Measurements from ENCODE around the gene KRTAP5-5. TPM values are rescaled to one million over a fixed set of nuclear protein-coding genes. Genes with fewer than 3 reads are reported as not detected.
"Not testable (repeated sequence)": the region's sequence is repeated elsewhere in the genome, so short reads cannot be mapped to it uniquely, and the experiment has no call there.

Gene KRTAP5-5
- total RNA-seq, 1 experiment from 2014 or later, result not detected

GRCh38 chr11:1659506-1659905 is 29.9 kb downstream of the KRTAP5-5 start:
- POLR2A ChIA-PET, result no interaction called here
- CTCF ChIA-PET, result no interaction called here

GRCh38 chr11:1660111-1660867 is 30.7 kb downstream of the KRTAP5-5 start:
- CTCF ChIA-PET, result interaction anchor here (0.6 kb wide), 1 partner anchor 272 kb away, joined by 7 read pairs; no protein-coding TSS in a partner anchor
- Histone ChIP-seq H3K4me1 (ENCODE audit: control insufficient read depth, insufficient read depth, low read length) (no peaks in the 10 kb centered on the region), H3K36me3 (ENCODE audit: control insufficient read depth, insufficient read depth, low read length) (no peaks in the 10 kb centered on the region), H3K9me3 (ENCODE audit: control insufficient read depth, insufficient read depth, low read depth, low read length) (no peaks in the 10 kb centered on the region), H3K4me3 (ENCODE audit: low read depth in 2 of 2, low read length in 2 of 2) (no peak overlapping the region), H3K27ac (ENCODE audit: low read length) (no peak overlapping the region), H3K27me3 (ENCODE audit: control insufficient read depth, insufficient read depth, low read length) (no peaks in the 10 kb centered on the region)
- POLR2A ChIA-PET, result no interaction called here
- in situ Hi-C loops (cut with HindIII; ENCODE audit: low pct_unique_long_range_greater_than_20kb, low sequenced_read_pairs) (no loop called here), intact Hi-C loops (cut with micrococcal nuclease; ENCODE audit: unreplicated experiment) (no loop called here)
- no peak for TF ChIP-seq SIN3A (IDR thresholded peaks at IDR 0.05; ENCODE audit: borderline replicate concordance, insufficient read depth, low read depth, low read length)
- no peak for TF ChIP-seq CTCF (IDR thresholded peaks at IDR 0.05)
- no peak for TF ChIP-seq REST (IDR thresholded peaks at IDR 0.05; ENCODE audit: insufficient read depth in 1 of 2, low read depth in 2 of 2, low read length in 1 of 2)
- TF ChIP-seq POLR2AphosphoS5 (IDR thresholded peaks at IDR 0.05; ENCODE audit: low read depth, low read length), result no peak
- TF ChIP-seq TCF7L2 (IDR thresholded peaks at IDR 0.05; ENCODE audit: low read depth, low read length), result no peak
- no peak for DNase-seq (ENCODE audit: low read depth, low spot score)
- BruUV-seq (replicated peaks), result no TSS peak
- ATAC-seq, result no peak

More at GRCh38 chr11:1659506-1659905, 29.9 kb downstream of the KRTAP5-5 start:
- DNase-seq (ENCODE audit: low read depth, low spot score) (no peak), ATAC-seq (no peak)
- no TSS peak for BruUV-seq (replicated peaks)
- Histone ChIP-seq H3K27me3 (ENCODE audit: control insufficient read depth, insufficient read depth, low read length) (no peaks in the 10 kb centered on the region), H3K4me1 (ENCODE audit: control insufficient read depth, insufficient read depth, low read length) (no peaks in the 10 kb centered on the region), H3K27ac (ENCODE audit: low read length) (no peak overlapping the region), H3K9me3 (ENCODE audit: control insufficient read depth, insufficient read depth, low read depth, low read length) (no peaks in the 10 kb centered on the region), H3K36me3 (ENCODE audit: control insufficient read depth, insufficient read depth, low read length) (no peaks in the 10 kb centered on the region), H3K4me3 (ENCODE audit: low read depth in 2 of 2, low read length in 2 of 2) (no peak overlapping the region)
- in situ Hi-C loops (cut with HindIII; ENCODE audit: low pct_unique_long_range_greater_than_20kb, low sequenced_read_pairs), result no loop called here
- intact Hi-C loops (cut with micrococcal nuclease; ENCODE audit: unreplicated experiment), result no loop called here
- TF ChIP-seq SIN3A (IDR thresholded peaks at IDR 0.05; ENCODE audit: borderline replicate concordance, insufficient read depth, low read depth, low read length) (no peak), CTCF (IDR thresholded peaks at IDR 0.05) (no peak), POLR2AphosphoS5 (IDR thresholded peaks at IDR 0.05; ENCODE audit: low read depth, low read length) (no peak), REST (IDR thresholded peaks at IDR 0.05; ENCODE audit: insufficient read depth in 1 of 2, low read depth in 2 of 2, low read length in 1 of 2) (no peak), TCF7L2 (IDR thresholded peaks at IDR 0.05; ENCODE audit: low read depth, low read length) (no peak)

- H3K4me3 ChIP-seq (ENCODE audit: low read depth in 2 of 2, low read length in 2 of 2); H3K27ac ChIP-seq (ENCODE audit: low read length); H3K4me1 ChIP-seq (ENCODE audit: control insufficient read depth, insufficient read depth, low read length); ATAC-seq; intact Hi-C loops (cut with micrococcal nuclease; ENCODE audit: unreplicated experiment); in situ Hi-C loops (cut with HindIII; ENCODE audit: low pct_unique_long_range_greater_than_20kb, low sequenced_read_pairs); CTCF ChIA-PET; H3K36me3 ChIP-seq (ENCODE audit: control insufficient read depth, insufficient read depth, low read length); H3K9me3 ChIP-seq (ENCODE audit: control insufficient read depth, insufficient read depth, low read depth, low read length); POLR2A ChIA-PET; DNase-seq (ENCODE audit: low read depth, low spot score); H3K27me3 ChIP-seq (ENCODE audit: control insufficient read depth, insufficient read depth, low read length); BruUV-seq (replicated peaks): not testable (repeated sequence)
These were observed 32.1 kb downstream of the KRTAP5-5 start for GRCh38 chr11:1661454-1662269.

Measured in Panc1 (cell line).